ENCODE results near the gene SPATA46.

SPATA46 gene

GRCh38 chr1:162371611-162372010, 5.0 kb downstream of the SPATA46 start:
- Histone ChIP-seq H3K36me3 (ENCODE audit: control insufficient read depth in 1 of 2, insufficient read depth in 2 of 2, low read length in 2 of 2) (no peaks in the 10 kb centered on the region), H3K9me3 (ENCODE audit: control insufficient read depth in 1 of 2, low read length in 2 of 2) (no peaks in the 10 kb centered on the region), H3K27ac (ENCODE audit: low read length) (no peak overlapping the region), H3K4me1 (ENCODE audit: control insufficient read depth in 1 of 2, insufficient read depth in 2 of 2, low read length in 2 of 2) (no peaks in the 10 kb centered on the region), H3K4me3 (ENCODE audit: low read depth in 1 of 2, low read length in 2 of 2) (no peak overlapping the region), H3K27me3 (ENCODE audit: low read depth, low read length) (no peaks in the 10 kb centered on the region)

- H3K27ac ChIP-seq (ENCODE audit: low read length) = no peak overlapping the region
Observed at GRCh38 chr1:162370721-162371120, 5.9 kb downstream of the SPATA46 start.

GRCh38 chr1:162370161-162370560, 6.5 kb downstream of the SPATA46 start:
- H3K36me3 ChIP-seq (ENCODE audit: control insufficient read depth in 1 of 2, insufficient read depth in 2 of 2, low read length in 2 of 2) = no peaks in the 10 kb centered on the region
- H3K4me1 ChIP-seq (ENCODE audit: control insufficient read depth in 1 of 2, insufficient read depth in 2 of 2, low read length in 2 of 2) = no peaks in the 10 kb centered on the region
- H3K9me3 ChIP-seq (ENCODE audit: control insufficient read depth in 1 of 2, low read length in 2 of 2) = no peaks in the 10 kb centered on the region
- H3K27me3 ChIP-seq (ENCODE audit: low read depth, low read length) = no peaks in the 10 kb centered on the region
- H3K4me3 ChIP-seq (ENCODE audit: low read depth in 1 of 2, low read length in 2 of 2) = no peak overlapping the region
- no peak overlapping the region for H3K27ac ChIP-seq (ENCODE audit: low read length)

More at GRCh38 chr1:162370721-162371120, 5.9 kb downstream of the SPATA46 start:
- Histone ChIP-seq H3K9me3 (ENCODE audit: control insufficient read depth in 1 of 2, low read length in 2 of 2) (no peaks in the 10 kb centered on the region), H3K4me3 (ENCODE audit: low read depth in 1 of 2, low read length in 2 of 2) (no peak overlapping the region), H3K4me1 (ENCODE audit: control insufficient read depth in 1 of 2, insufficient read depth in 2 of 2, low read length in 2 of 2) (no peaks in the 10 kb centered on the region), H3K27me3 (ENCODE audit: low read depth, low read length) (no peaks in the 10 kb centered on the region), H3K36me3 (ENCODE audit: control insufficient read depth in 1 of 2, insufficient read depth in 2 of 2, low read length in 2 of 2) (no peaks in the 10 kb centered on the region)

- Histone ChIP-seq H3K36me3 (ENCODE audit: control insufficient read depth in 1 of 2, insufficient read depth in 2 of 2, low read length in 2 of 2) (no peaks in the 10 kb centered on the region), H3K27ac (ENCODE audit: low read length) (no peak overlapping the region), H3K9me3 (ENCODE audit: control insufficient read depth in 1 of 2, low read length in 2 of 2) (no peaks in the 10 kb centered on the region), H3K27me3 (ENCODE audit: low read depth, low read length) (no peaks in the 10 kb centered on the region), H3K4me3 (ENCODE audit: low read depth in 1 of 2, low read length in 2 of 2) (no peak overlapping the region), H3K4me1 (ENCODE audit: control insufficient read depth in 1 of 2, insufficient read depth in 2 of 2, low read length in 2 of 2) (no peaks in the 10 kb centered on the region)
Observed at GRCh38 chr1:162369571-162369970, 7.1 kb downstream of the SPATA46 start.

DNA sequence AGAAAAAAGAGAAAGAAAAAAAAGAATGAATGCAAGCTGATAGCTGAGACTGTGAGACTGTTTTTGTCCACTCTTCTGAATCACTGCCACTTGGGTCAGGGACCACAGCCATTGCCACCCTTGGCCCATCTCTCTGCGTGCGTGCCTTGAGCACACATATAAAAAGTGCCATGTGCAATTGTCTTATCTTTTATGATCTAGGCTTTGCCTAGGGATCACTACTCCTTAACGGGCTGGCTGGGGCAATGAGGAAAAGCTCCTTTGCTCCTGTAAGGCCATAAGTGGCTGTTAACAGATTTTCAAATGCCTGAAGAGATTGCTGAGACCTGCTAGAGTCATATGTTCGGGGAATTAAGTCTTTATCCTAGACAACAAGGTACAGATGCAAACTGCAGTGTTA, 8.2 kb downstream of the SPATA46 start:
- H3K4me1 ChIP-seq (ENCODE audit: control insufficient read depth in 1 of 2, insufficient read depth in 2 of 2, low read length in 2 of 2) = no peaks in the 10 kb centered on the region
- H3K4me3 ChIP-seq (ENCODE audit: low read depth in 1 of 2, low read length in 2 of 2) = no peak overlapping the region

GRCh38 chr1:162367772-162368171, 8.9 kb downstream of the SPATA46 start:
- no peak overlapping the region for H3K4me3 ChIP-seq (ENCODE audit: low read depth in 1 of 2, low read length in 2 of 2)
- no peaks in the 10 kb centered on the region for H3K4me1 ChIP-seq (ENCODE audit: control insufficient read depth in 1 of 2, insufficient read depth in 2 of 2, low read length in 2 of 2)
- H3K27ac ChIP-seq (ENCODE audit: low read length) = no peak overlapping the region
- H3K36me3 ChIP-seq (ENCODE audit: control insufficient read depth in 1 of 2, insufficient read depth in 2 of 2, low read length in 2 of 2) = no peaks in the 10 kb centered on the region
- H3K9me3 ChIP-seq (ENCODE audit: control insufficient read depth in 1 of 2, low read length in 2 of 2) = no peaks in the 10 kb centered on the region
- no peaks in the 10 kb centered on the region for H3K27me3 ChIP-seq (ENCODE audit: low read depth, low read length)

More for the DNA sequence above, 8.2 kb downstream of the SPATA46 start:
- H3K27ac ChIP-seq (ENCODE audit: low read length) = no peak overlapping the region
- no peaks in the 10 kb centered on the region for H3K36me3 ChIP-seq (ENCODE audit: control insufficient read depth in 1 of 2, insufficient read depth in 2 of 2, low read length in 2 of 2)
- no peaks in the 10 kb centered on the region for H3K9me3 ChIP-seq (ENCODE audit: control insufficient read depth in 1 of 2, low read length in 2 of 2)
- no peaks in the 10 kb centered on the region for H3K27me3 ChIP-seq (ENCODE audit: low read depth, low read length)

- H3K4me1 ChIP-seq (ENCODE audit: control insufficient read depth in 1 of 2, insufficient read depth in 2 of 2, low read length in 2 of 2) = no peaks in the 10 kb centered on the region
- H3K27me3 ChIP-seq (ENCODE audit: low read depth, low read length) = no peaks in the 10 kb centered on the region
- H3K27ac ChIP-seq (ENCODE audit: low read length) = no peak overlapping the region
- H3K4me3 ChIP-seq (ENCODE audit: low read depth in 1 of 2, low read length in 2 of 2) = peak overlapping the region; percentile 40 to 61
- H3K36me3 ChIP-seq (ENCODE audit: control insufficient read depth in 1 of 2, insufficient read depth in 2 of 2, low read length in 2 of 2) = no peaks in the 10 kb centered on the region
- no peaks in the 10 kb centered on the region for H3K9me3 ChIP-seq (ENCODE audit: control insufficient read depth in 1 of 2, low read length in 2 of 2)
Observed at GRCh38 chr1:162367073-162367472, 9.6 kb downstream of the SPATA46 start.

DNA sequence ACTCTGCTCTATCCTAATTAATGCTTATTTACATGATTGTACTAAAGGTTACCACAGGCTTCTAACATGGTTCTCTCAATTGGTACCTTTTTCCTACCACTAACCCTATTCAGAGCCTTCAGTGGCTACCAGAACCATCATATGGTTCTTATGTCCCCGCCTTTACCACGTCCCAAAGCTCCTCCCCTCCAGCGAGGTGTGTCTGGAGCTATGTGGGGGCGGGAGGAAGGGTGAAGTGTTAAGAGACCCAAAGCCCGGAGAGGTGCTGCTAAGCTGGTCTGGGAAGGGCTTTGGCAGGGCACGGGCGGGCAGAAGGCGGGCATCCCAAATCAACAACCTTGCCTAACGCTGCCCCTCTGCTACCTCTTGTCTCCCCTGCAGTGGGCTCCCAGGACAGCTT, 10.0 kb downstream of the SPATA46 start:
- no peak overlapping the region for H3K27ac ChIP-seq (ENCODE audit: low read length)
- no peaks in the 10 kb centered on the region for H3K27me3 ChIP-seq (ENCODE audit: low read depth, low read length)
- no peaks in the 10 kb centered on the region for H3K9me3 ChIP-seq (ENCODE audit: control insufficient read depth in 1 of 2, low read length in 2 of 2)
- H3K4me3 ChIP-seq (ENCODE audit: low read depth in 1 of 2, low read length in 2 of 2) = peak overlapping the region; percentile 40 to 61
- H3K36me3 ChIP-seq (ENCODE audit: control insufficient read depth in 1 of 2, insufficient read depth in 2 of 2, low read length in 2 of 2) = peaks cover 0 to 2% of the 10 kb centered on the region in 2 donors
- no peaks in the 10 kb centered on the region for H3K4me1 ChIP-seq (ENCODE audit: control insufficient read depth in 1 of 2, insufficient read depth in 2 of 2, low read length in 2 of 2)

- Histone ChIP-seq H3K9me3 (ENCODE audit: control insufficient read depth in 1 of 2, low read length in 2 of 2) (no peaks in the 10 kb centered on the region), H3K27ac (ENCODE audit: low read length) (no peak overlapping the region), H3K36me3 (ENCODE audit: control insufficient read depth in 1 of 2, insufficient read depth in 2 of 2, low read length in 2 of 2) (peaks cover 0 to 4% of the 10 kb centered on the region in 2 donors), H3K4me1 (ENCODE audit: control insufficient read depth in 1 of 2, insufficient read depth in 2 of 2, low read length in 2 of 2) (no peaks in the 10 kb centered on the region), H3K4me3 (ENCODE audit: low read depth in 1 of 2, low read length in 2 of 2) (no peak overlapping the region), H3K27me3 (ENCODE audit: low read depth, low read length) (no peaks in the 10 kb centered on the region)
Observed at GRCh38 chr1:162366149-162366548, 10.5 kb downstream of the SPATA46 start.

GRCh38 chr1:162365284-162366020, 11.2 kb downstream of the SPATA46 start:
- H3K9me3 ChIP-seq (ENCODE audit: control insufficient read depth in 1 of 2, low read length in 2 of 2) = no peaks in the 10 kb centered on the region
- no peak overlapping the region for H3K27ac ChIP-seq (ENCODE audit: low read length)
- no peaks in the 10 kb centered on the region for H3K27me3 ChIP-seq (ENCODE audit: low read depth, low read length)
- no peak overlapping the region for H3K4me3 ChIP-seq (ENCODE audit: low read depth in 1 of 2, low read length in 2 of 2)
- no peaks in the 10 kb centered on the region for H3K4me1 ChIP-seq (ENCODE audit: control insufficient read depth in 1 of 2, insufficient read depth in 2 of 2, low read length in 2 of 2)
- peaks cover 0 to 4% of the 10 kb centered on the region in 2 donors for H3K36me3 ChIP-seq (ENCODE audit: control insufficient read depth in 1 of 2, insufficient read depth in 2 of 2, low read length in 2 of 2)

GRCh38 chr1:162364498-162364897, 12.2 kb downstream of the SPATA46 start:
- Histone ChIP-seq H3K36me3 (ENCODE audit: control insufficient read depth in 1 of 2, insufficient read depth in 2 of 2, low read length in 2 of 2) (peaks cover 0 to 4% of the 10 kb centered on the region in 2 donors), H3K9me3 (ENCODE audit: control insufficient read depth in 1 of 2, low read length in 2 of 2) (no peaks in the 10 kb centered on the region), H3K27me3 (ENCODE audit: low read depth, low read length) (no peaks in the 10 kb centered on the region), H3K27ac (ENCODE audit: low read length) (no peak overlapping the region), H3K4me3 (ENCODE audit: low read depth in 1 of 2, low read length in 2 of 2) (no peak overlapping the region), H3K4me1 (ENCODE audit: control insufficient read depth in 1 of 2, insufficient read depth in 2 of 2, low read length in 2 of 2) (no peaks in the 10 kb centered on the region)

DNA sequence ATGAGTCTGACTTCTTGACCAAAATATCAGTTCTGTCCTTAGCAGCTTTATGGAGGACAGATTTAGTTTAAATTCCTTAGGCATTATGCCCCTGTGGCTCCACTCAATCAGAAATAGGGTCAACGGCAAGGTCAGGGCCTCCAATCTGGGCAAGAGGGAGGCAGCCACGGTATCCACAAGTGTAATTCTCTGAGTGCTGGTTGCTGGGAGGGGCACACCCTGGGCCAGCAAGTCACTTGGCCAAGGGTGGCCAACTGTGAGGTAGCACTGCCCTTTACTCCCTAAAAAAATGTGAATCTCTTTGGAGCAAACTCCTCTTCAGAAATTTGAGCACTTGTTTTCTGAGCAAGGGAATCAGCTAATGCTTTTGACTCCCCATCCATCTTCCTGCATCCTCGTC, 12.8 kb downstream of the SPATA46 start:
- H3K9me3 ChIP-seq (ENCODE audit: control insufficient read depth in 1 of 2, low read length in 2 of 2) = no peaks in the 10 kb centered on the region
- H3K36me3 ChIP-seq (ENCODE audit: control insufficient read depth in 1 of 2, insufficient read depth in 2 of 2, low read length in 2 of 2) = peaks cover 0 to 4% of the 10 kb centered on the region in 2 donors
- H3K27me3 ChIP-seq (ENCODE audit: low read depth, low read length) = no peaks in the 10 kb centered on the region
- H3K4me1 ChIP-seq (ENCODE audit: control insufficient read depth in 1 of 2, insufficient read depth in 2 of 2, low read length in 2 of 2) = no peaks in the 10 kb centered on the region
- no peak overlapping the region for H3K4me3 ChIP-seq (ENCODE audit: low read depth in 1 of 2, low read length in 2 of 2)
- H3K27ac ChIP-seq (ENCODE audit: low read length) = no peak overlapping the region

All from muscle layer of duodenum (tissue), 2 donors.